WTC11 (cell line): ENCODE results near the gene BOK. TPM values are rescaled to one million over a fixed set of nuclear protein-coding genes. Genes with fewer than 3 reads are reported as not detected.
"Not testable (repeated sequence)": the region's sequence is repeated elsewhere in the genome, so short reads cannot be mapped to it uniquely, and the experiment has no call there.

Experiments used
- ATAC-seq: fragments of 200-7000 bp; cut with Tn5 transposase; 2 replicates; pipeline ENCODE4 v1.10.0; 2021; ENCODE audit warnings: mild to moderate bottlenecking, moderate library complexity
- CTCF ChIA-PET: fragments of 300-600 bp; sonication (Branson Sonifier 250); formaldehyde crosslinking; loops from one replicate; lab custom pipeline; 2021; ENCODE audit warnings: antibody characterized with exemption; lab: Charles Lee
- POLR2A ChIA-PET: fragments of 350-600 bp; sonication (Branson Sonifier 250); formaldehyde crosslinking; loops from one replicate; lab custom pipeline; 2021; ENCODE audit warnings: antibody characterized with exemption; lab: Charles Lee
- DNase-seq: peaks from one replicate; pipeline ENCODE4 v3.0.0; 2021; ENCODE audit warnings: low spot score
- H3K27ac Mint-ChIP-seq: 2 replicates; pipeline ENCODE4 v1.8.0; 2021; ENCODE audit warnings: mixed read lengths
- H3K27me3 Mint-ChIP-seq: 2 replicates; pipeline ENCODE4 v1.8.0; 2021; ENCODE audit warnings: low read depth, mild to moderate bottlenecking, moderate library complexity, mixed read lengths
- H3K36me3 Mint-ChIP-seq: 2 replicates; pipeline ENCODE4 v1.8.0; 2021; ENCODE audit warnings: mixed read lengths
- H3K4me1 Mint-ChIP-seq: 2 replicates; pipeline ENCODE4 v1.8.0; 2022; ENCODE audit warnings: mixed read lengths
- H3K4me3 Mint-ChIP-seq: 2 replicates; pipeline ENCODE4 v1.8.0; 2021; ENCODE audit warnings: mild to moderate bottlenecking, moderate library complexity, mixed read lengths
- H3K9me3 Mint-ChIP-seq: 2 replicates; pipeline ENCODE4 v1.8.0; 2021; ENCODE audit warnings: mixed read lengths
- AFF4 ChIP-seq: sonication (generic); formaldehyde crosslinking; IDR thresholded peaks from 2 replicates; pipeline ENCODE4 v1.8.1; 2023; ENCODE audit warnings: mild to moderate bottlenecking, missing genetic modification reagents, borderline replicate concordance
- AR ChIP-seq: fragments of 250-450 bp; sonication (Bioruptor Pico); IDR thresholded peaks from 2 replicates; pipeline ENCODE4 v1.9.0; 2021; ENCODE audit warnings: mild to moderate bottlenecking
- ATF2 ChIP-seq: sonication (generic); formaldehyde crosslinking; IDR thresholded peaks from 2 replicates; pipeline ENCODE4 v1.8.1; 2022; ENCODE audit warnings: low read depth, missing genetic modification reagents, borderline replicate concordance
- CREB1 ChIP-seq: sonication (generic); formaldehyde crosslinking; IDR thresholded peaks from 2 replicates; pipeline ENCODE4 v1.8.0; 2023; ENCODE audit warnings: mild to moderate bottlenecking, missing genetic modification reagents
- E2F4 ChIP-seq: sonication (generic); formaldehyde crosslinking; IDR thresholded peaks from 2 replicates; pipeline ENCODE4 v1.8.1; 2022; ENCODE audit warnings: low read depth, mild to moderate bottlenecking, moderate library complexity, missing genetic modification reagents, borderline replicate concordance
- FOXK1 ChIP-seq: sonication (generic); formaldehyde crosslinking; IDR thresholded peaks from 2 replicates; pipeline ENCODE4 v1.8.0; 2022; ENCODE audit warnings: mild to moderate bottlenecking, moderate library complexity, missing genetic modification reagents
- GABPB1 ChIP-seq: sonication (generic); formaldehyde crosslinking; IDR thresholded peaks from 2 replicates; pipeline ENCODE4 v1.8.1; 2023; ENCODE audit warnings: mild to moderate bottlenecking, missing genetic modification reagents
- JUN ChIP-seq: sonication (generic); formaldehyde crosslinking; IDR thresholded peaks from 2 replicates; pipeline ENCODE4 v1.8.0; 2023; ENCODE audit warnings: mild to moderate bottlenecking, missing genetic modification reagents
- NFYB ChIP-seq: sonication (generic); formaldehyde crosslinking; conservative IDR thresholded peaks from 2 replicates; pipeline ENCODE4 v1.8.0; 2022; ENCODE audit warnings: low read depth, missing genetic modification reagents
- OVOL2 ChIP-seq: fragments of 250-450 bp; sonication (Bioruptor Pico); IDR thresholded peaks from 2 replicates; pipeline ENCODE4 v1.9.0; 2021; ENCODE audit warnings: mild to moderate bottlenecking, borderline replicate concordance
- RELA ChIP-seq: sonication (generic); formaldehyde crosslinking; IDR thresholded peaks from 2 replicates; pipeline ENCODE4 v1.8.1; 2022; ENCODE audit warnings: missing genetic modification reagents, mild to moderate bottlenecking, borderline replicate concordance
- SOX15 ChIP-seq: fragments of 250-450 bp; sonication (Bioruptor Pico); IDR thresholded peaks from 2 replicates; pipeline ENCODE4 v1.9.0; 2021; ENCODE audit warnings: mild to moderate bottlenecking
- STAT6 ChIP-seq: sonication (generic); formaldehyde crosslinking; conservative IDR thresholded peaks from 2 replicates; pipeline ENCODE4 v1.8.1; 2023; ENCODE audit warnings: mild to moderate bottlenecking, low read depth, missing genetic modification reagents, moderate library complexity
- TEAD4 ChIP-seq: sonication (generic); formaldehyde crosslinking; IDR thresholded peaks from 2 replicates; pipeline ENCODE4 v1.8.0; 2022; ENCODE audit warnings: mild to moderate bottlenecking, missing genetic modification reagents
- USF1 ChIP-seq: sonication (generic); formaldehyde crosslinking; IDR thresholded peaks from 2 replicates; pipeline ENCODE4 v1.8.0; 2022; ENCODE audit warnings: mild to moderate bottlenecking, missing genetic modification reagents
- ZNF219 ChIP-seq: sonication (generic); formaldehyde crosslinking; IDR thresholded peaks from 2 replicates; pipeline ENCODE4 v1.8.0; 2023; ENCODE audit warnings: missing genetic modification reagents, mild to moderate bottlenecking, borderline replicate concordance
- ZNF263 ChIP-seq: sonication (generic); formaldehyde crosslinking; IDR thresholded peaks from 2 replicates; pipeline ENCODE4 v1.8.1; 2022; ENCODE audit warnings: low read depth, mild to moderate bottlenecking, moderate library complexity, missing genetic modification reagents
- ZNF396 ChIP-seq: fragments of 250-450 bp; sonication (Bioruptor Pico); IDR thresholded peaks from 2 replicates; pipeline ENCODE4 v1.8.0; 2021; ENCODE audit warnings: mild to moderate bottlenecking, moderate library complexity, borderline replicate concordance
- total RNA-seq: library from RNA; stranded (reverse); gene quantifications from 3 replicates; pipeline ENCODE4 v1.2.3, GENCODE V29; 2021

The BOK gene
- total RNA-seq, 1 experiment from 2014 or later = 39.4 TPM

GRCh38 chr2:241522477-241522876 is 36.1 kb upstream of the BOK start:
- H3K27me3 Mint-ChIP-seq = peaks cover 5% of the 10 kb centered on the region; the same call in 1 of the 2 replicates
- H3K4me1 Mint-ChIP-seq = peaks cover 6% of the 10 kb centered on the region
- peaks cover 19% of the 10 kb centered on the region for H3K36me3 Mint-ChIP-seq
- DNase-seq (no peak), ATAC-seq (no peak; the same call in 1 of the 2 replicates)
- ChIA-PET POLR2A (no interaction called here), CTCF (interaction anchor here (0.6 to 1.2 kb wide), 2 partner anchors 19 to 352 kb away, joined by 3 to 4 read pairs; no protein-coding TSS in a partner anchor)
- peaks cover 30% of the 10 kb centered on the region for H3K9me3 Mint-ChIP-seq
- H3K4me3 Mint-ChIP-seq = no peak overlapping the region
- no peak overlapping the region for H3K27ac Mint-ChIP-seq
- TF ChIP-seq STAT6 (CRISPR knock-in tag) = no peak
- no peak for TF ChIP-seq ATF2 (CRISPR knock-in tag)
- no peak for TF ChIP-seq AFF4 (CRISPR knock-in tag)
- TF ChIP-seq CREB1 = no peak
- no peak for TF ChIP-seq ZNF219 (CRISPR knock-in tag)
- no peak for TF ChIP-seq AR
- no peak for TF ChIP-seq OVOL2 (CRISPR knock-in tag)
- no peak for TF ChIP-seq E2F4 (CRISPR knock-in tag)
- TF ChIP-seq RELA (CRISPR knock-in tag) = no peak
- no peak for TF ChIP-seq USF1 (CRISPR knock-in tag)
- TF ChIP-seq ZNF396 (CRISPR knock-in tag) = no peak
- TF ChIP-seq FOXK1 = no peak
- no peak for TF ChIP-seq GABPB1 (CRISPR knock-in tag)
- TF ChIP-seq JUN (CRISPR knock-in tag) = no peak
- TF ChIP-seq NFYB (CRISPR knock-in tag) = no peak
- TF ChIP-seq ZNF263 (CRISPR knock-in tag) = no peak
- no peak for TF ChIP-seq TEAD4 (CRISPR knock-in tag)
- no peak for TF ChIP-seq SOX15 (CRISPR knock-in tag)

- ATAC-seq, H3K27ac Mint-ChIP-seq, H3K27me3 Mint-ChIP-seq, CTCF ChIA-PET, H3K4me1 Mint-ChIP-seq, POLR2A ChIA-PET, H3K4me3 Mint-ChIP-seq, DNase-seq: not testable (repeated sequence)
- Mint-ChIP-seq H3K36me3 (peaks cover 17% of the 10 kb centered on the region), H3K9me3 (peaks cover 28% of the 10 kb centered on the region)
Observed at GRCh38 chr2:241525818-241526780, 32.4 kb upstream of the BOK start.
